Activated CD8-positive, alpha-beta memory T cell treated with anti-CD3 and anti-CD28 coated beads, Interleukin-2, amount 50 U/mL, for 1 hour (primary cell): ENCODE data around the gene ZMAT5.

ENCODE experiments used
- DNase-seq: peaks from one replicate; pipeline ENCODE4 v3.0.0-alpha.2; 2020; ENCODE audit errors: extremely low read depth

ZMAT5 gene

DNA sequence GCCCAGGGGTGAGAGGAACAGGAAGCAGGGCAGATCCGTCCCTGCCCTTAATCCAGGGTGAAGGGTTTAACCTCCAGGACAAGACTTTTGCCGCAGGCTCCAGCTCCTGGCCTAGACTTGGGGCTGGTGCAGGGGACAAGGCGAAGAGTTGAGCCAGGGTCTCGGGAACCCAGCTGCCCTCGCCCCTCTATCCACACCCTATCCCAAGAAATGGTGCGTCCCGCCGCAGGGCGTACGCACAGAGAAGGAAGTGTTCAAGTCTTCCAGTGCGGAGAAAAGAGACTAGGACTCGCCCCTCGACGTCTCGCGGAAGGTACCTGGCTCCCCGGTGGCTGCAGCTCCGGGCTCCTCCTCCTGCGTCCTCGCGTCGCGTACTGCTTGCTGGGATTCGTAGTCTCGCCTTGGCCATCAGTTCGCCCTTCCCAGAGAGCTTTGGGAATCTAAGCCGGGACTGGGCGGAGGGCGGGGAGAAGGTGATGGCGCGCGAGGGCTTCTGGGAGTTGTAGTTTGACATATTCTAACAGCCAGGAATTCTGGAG is at the start of gene ZMAT5:
Gene ZMAT5, minus strand, starts transcription at position 376 of the 539 bp plus-strand sequence. CDS start 18,463 bp downstream, outside the sequence.
- DNase-seq, result peak; percentile 83

DNA sequence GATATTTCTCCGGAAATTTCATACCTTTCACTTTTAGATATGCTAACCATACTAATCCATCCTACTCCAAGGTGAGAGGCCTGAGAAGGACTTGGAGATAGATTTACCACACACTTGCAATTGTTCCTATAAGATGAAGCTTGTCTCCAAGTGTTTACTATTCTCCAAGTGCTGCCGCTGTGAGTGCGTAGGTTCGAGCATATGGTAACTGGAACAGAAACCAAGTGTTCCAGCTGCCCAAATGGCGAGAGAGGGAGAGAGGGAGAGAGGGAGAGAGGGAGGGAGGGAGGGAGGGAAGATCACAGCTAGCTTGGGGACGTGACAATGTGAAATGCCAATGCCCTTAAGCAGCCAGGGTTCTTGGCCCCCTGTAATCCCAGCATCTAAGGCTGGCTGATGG is 49.7 kb upstream of the ZMAT5 start:
- DNase-seq, result no peak

GRCh38 chr22:29816128-29816527 is 49.3 kb upstream of the ZMAT5 start:
- no peak for DNase-seq

DNA sequence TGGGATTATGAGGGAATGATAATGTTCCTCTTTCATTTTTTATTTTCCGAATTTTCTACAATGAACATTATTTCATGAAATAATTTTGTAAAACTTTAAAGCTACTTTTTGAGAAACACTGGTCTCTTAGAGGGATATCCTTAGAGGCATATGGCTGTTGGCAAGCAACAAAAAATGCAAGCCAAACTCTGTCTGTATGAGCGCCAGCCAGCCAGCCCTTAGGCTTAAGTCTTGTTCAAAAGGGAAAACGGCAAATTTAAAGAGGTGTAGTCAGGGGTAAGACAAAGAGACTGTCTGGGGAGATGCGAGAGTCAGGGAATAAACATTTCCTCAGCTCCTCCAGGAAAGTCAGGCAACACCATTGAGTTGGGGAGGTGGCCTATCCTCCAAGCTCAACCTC is 48.8 kb upstream of the ZMAT5 start:
- DNase-seq, result no peak

- DNase-seq, result no peak
Observed at GRCh38 chr22:29814003-29814402, 47.2 kb upstream of the ZMAT5 start.

GRCh38 chr22:29813563-29813962 is 46.8 kb upstream of the ZMAT5 start:
- DNase-seq, result no peak

DNA sequence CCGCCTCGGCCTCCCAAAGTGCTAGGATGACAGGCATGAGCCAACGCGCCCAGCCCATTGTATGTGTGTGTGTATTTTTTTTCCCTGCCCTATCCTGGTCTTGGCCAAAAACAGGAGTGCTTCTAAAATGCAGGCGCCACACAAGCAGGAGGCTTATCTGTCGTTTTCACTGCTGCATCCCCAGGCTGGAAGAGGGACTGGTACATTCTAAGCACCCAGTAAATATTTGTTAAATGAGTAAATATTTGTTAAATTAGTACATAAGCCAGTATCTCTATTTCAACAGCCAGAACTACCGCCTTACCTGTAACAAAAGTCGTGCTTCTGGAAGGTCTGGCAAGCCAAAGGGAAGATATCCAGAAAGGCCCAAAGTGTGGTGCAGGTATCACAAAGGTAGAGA is 46.3 kb upstream of the ZMAT5 start:
- no peak for DNase-seq

DNA sequence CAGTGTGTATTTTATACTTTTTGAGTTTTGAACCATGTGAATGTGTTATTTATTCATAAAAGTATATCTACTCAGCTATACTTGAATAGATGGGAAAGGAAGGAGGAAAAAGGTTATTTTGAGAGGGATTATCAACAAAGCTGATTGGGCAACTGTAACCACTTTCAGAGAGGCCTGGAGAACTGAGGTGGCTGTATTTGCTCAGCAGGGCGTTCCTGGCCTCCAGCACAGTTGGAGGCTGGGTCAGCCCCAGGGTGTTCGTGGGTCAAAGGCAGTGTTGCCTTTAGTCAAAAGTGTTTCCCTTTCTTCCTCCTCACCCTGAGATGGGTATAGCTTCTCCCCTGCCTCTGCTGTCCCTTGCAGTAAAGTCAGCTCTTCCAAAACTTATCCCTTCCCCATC is 44.6 kb upstream of the ZMAT5 start:
- no peak for DNase-seq

- DNase-seq, result no peak
Observed at GRCh38 chr22:29810216-29810615, 43.4 kb upstream of the ZMAT5 start.

GRCh38 chr22:29806196-29806595 is 39.4 kb upstream of the ZMAT5 start:
- DNase-seq, result no peak

- no peak for DNase-seq
Observed at GRCh38 chr22:29804985-29805384, 38.2 kb upstream of the ZMAT5 start.

DNA sequence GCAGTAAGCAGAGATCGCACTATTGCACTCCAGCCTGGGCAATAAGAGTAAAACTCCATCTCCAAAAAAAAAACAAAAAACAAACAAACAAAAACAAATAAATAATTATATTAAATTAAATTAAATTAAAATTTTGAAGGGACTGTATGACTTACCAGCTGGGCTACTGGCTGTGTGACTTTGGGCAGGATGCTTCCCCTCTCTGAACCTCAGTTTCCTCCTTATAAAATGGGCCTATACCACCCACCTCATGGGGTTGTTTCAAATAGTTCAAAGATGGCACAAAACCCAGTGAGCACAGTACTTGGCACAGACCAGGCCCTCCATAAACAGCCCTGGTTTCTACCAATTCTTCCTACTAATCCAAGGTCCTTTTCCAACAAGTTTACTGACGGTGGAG is 36.4 kb upstream of the ZMAT5 start:
- no peak for DNase-seq

DNA sequence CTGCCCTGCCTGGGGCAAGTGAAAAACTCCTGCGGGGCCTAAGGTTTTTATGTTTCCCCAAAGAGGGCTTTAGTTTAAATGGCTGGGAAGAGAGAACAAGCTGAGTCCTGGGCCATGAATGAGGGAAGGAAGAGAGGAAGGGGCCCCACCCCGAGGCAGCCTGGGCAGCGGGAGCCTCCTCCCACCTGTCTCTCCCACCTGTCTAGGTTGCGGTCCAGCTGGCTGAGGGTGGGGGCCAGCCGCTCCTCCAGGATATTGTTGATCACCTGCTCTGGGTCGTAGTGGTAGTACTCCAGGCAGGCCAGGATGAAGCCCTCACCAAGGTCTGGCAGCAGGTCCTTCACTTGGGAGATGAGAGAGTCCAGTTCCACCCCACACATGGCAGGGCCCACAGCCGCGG is 35.0 kb upstream of the ZMAT5 start:
- DNase-seq, result no peak

GRCh38 chr22:29801153-29801552 is 34.3 kb upstream of the ZMAT5 start:
- no peak for DNase-seq

- DNase-seq, result no peak
Observed at GRCh38 chr22:29799217-29799680, 32.4 kb upstream of the ZMAT5 start.

DNA sequence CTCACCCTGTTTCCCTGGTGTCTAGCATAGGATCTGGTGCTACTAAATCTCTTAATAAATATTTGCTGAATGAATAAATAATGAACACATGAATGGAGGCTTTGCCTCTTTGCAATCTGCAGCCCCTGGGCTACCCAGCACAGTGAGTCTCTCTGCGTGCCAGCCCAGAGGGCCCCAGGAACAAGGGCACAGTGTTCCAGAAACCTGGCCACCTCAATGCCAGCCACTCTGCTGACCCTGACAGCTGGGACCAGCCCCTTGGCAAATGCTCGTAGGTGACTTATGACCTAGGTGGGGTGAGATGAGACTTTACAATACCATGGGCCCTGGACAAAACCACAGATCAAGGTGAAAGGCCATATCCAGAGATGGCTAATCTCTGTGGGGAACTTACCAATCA is 32.0 kb upstream of the ZMAT5 start:
- DNase-seq, result no peak

DNA sequence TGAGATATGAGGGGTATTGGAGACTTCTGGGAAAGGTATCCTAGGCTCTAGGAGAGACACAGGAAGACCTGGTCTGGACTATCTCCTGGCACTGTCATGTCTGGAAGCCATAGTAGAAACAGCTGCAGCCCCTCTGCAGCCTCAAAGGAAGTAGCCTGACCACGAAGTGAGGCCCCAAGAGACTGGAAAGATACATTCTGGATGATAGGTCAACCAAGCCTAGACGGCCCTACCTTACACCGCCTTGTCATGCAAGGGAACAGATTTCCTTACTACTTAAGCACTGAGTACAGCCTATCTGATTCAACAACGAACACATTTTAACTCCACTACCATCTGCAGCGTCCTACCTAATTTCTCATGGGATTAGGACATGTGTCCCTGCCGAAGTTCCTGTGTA is 31.5 kb upstream of the ZMAT5 start:
- DNase-seq, result no peak

GRCh38 chr22:29797351-29797750 is 30.5 kb upstream of the ZMAT5 start:
- no peak for DNase-seq

- no peak for DNase-seq
Observed at GRCh38 chr22:29795663-29796062, 28.9 kb upstream of the ZMAT5 start.

GRCh38 chr22:29793396-29793795 is 26.6 kb upstream of the ZMAT5 start:
- DNase-seq, result no peak

- DNase-seq, result no peak
Observed at GRCh38 chr22:29790061-29790460, 23.3 kb upstream of the ZMAT5 start.

DNA sequence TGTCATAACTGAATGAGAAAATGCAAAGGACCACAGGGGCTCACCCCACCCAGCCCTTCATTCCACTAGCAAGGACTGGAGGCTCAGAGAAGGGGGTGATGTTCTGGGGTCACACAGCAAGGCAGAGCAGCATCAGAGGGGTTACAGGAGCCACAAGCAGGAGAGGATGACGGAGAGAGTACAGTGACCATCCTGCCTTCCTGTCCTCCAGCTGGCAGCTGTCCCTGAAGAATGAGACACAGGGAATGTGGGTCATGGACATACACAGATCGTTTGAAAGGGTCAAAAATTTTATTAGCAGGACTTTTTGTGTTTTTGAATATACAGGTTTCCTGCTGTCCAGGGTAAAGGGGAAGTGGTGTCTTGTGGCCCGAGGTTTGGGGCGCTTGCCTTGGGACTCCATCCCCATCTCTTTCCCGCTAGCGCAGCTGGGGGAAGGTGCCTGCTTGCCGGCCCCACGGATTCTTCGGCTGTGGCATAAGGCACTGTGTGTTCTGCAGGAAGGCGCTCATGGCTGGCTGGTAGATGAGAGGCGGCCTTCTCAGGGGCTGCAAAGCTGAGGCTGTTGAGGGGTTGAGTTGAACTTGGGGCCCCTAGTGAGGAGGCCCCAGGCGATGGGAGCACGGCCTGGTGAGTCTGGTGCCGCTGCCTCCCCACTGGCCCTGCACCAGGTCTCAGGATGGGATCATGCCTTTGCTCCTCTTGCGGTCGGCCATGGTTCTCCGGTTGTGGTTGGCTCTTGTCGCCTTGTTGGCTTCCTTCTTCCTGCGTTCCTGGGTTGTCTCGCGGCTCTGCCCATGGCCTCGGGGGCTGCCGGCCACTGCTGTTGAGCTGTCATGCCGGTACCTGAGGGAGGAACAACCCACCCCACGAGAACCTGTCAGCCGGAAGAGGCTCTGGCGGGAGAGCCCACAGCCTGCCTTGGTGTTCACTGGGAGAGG is 21.8 kb upstream of the ZMAT5 start:
- no peak for DNase-seq

DNA sequence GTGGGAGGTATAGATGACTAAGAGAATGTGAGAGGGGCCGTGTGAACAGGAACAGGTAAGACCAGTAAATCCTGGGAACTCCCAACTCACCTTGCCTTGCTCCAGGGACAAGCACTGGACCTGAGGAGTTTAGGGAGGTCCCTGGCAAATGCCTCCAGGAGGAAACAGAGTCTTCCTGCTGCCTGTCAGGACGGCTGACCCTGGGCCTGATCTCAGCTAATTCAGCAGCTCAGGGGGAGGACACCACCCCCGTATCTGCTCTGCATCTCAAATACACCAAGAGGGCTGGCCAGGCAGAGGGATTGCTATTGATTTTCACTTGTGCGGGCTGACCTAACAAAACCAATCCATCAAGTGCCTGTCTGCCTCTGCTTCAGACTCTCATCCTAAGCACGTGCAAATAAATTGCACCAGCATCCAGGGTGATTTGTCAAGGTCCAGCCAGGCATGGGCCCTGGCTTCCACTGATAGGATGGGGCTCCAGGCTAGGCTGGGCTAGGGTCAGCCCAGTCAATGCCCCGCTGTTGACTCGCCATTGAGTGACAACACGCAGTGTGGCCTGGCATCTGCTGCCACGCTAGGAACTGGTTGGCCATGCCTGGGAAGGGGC is 20.7 kb upstream of the ZMAT5 start:
- DNase-seq, result no peak
